GM23338 (cell line): ENCODE results near the gene ISOC2. TPM values are rescaled to one million over a fixed set of nuclear protein-coding genes. Genes with fewer than 3 reads are reported as not detected.

Source experiments
- ATAC-seq: fragments of 200-7000 bp; cut with Tn5 transposase; 3 replicates; pipeline ENCODE4 v1.9.1; 2020
- DNase-seq: peaks from one replicate; pipeline ENCODE4 v3.0.0-alpha.2; 2015; ENCODE audit warnings: low spot score
- H2AFZ ChIP-seq: fragments of 200-600 bp; sonication (generic); 2 replicates; pipeline ENCODE4 v1.8.0; 2016; ENCODE audit warnings: antibody characterized with exemption, mild to moderate bottlenecking, moderate library complexity
- H3F3A ChIP-seq: fragments of 200-600 bp; sonication (generic); replicated peaks from 2 replicates; pipeline ENCODE4 v1.8.0; 2017; ENCODE audit warnings: antibody characterized with exemption, mixed run types, low read depth
- H3K27ac ChIP-seq: fragments of 200-600 bp; sonication (generic); 2 replicates; pipeline ENCODE4 v1.6.1; 2016; ENCODE audit warnings: low read depth
- H3K27me3 ChIP-seq: fragments of 200-600 bp; sonication (generic); 2 replicates; pipeline ENCODE4 v1.8.0; 2016; ENCODE audit warnings: mild to moderate bottlenecking, mixed run types, moderate library complexity; ENCODE audit not compliant: insufficient read depth
- H3K36me3 ChIP-seq: fragments of 200-600 bp; sonication (generic); 2 replicates; pipeline ENCODE4 v1.8.0; 2016; ENCODE audit warnings: mild to moderate bottlenecking; ENCODE audit not compliant: insufficient read depth
- H3K4me1 ChIP-seq: fragments of 200-600 bp; sonication (generic); 2 replicates; pipeline ENCODE4 v1.8.0; 2016; ENCODE audit warnings: mild to moderate bottlenecking, moderate library complexity; ENCODE audit not compliant: insufficient read depth
- H3K4me2 ChIP-seq: fragments of 200-600 bp; sonication (generic); 2 replicates; pipeline ENCODE4 v1.7.1; 2017; ENCODE audit warnings: mixed run types
- H3K4me3 ChIP-seq: fragments of 200-600 bp; sonication (generic); 2 replicates; pipeline ENCODE4 v1.6.1; 2016; ENCODE audit warnings: mixed run types
- H3K79me2 ChIP-seq: fragments of 200-600 bp; sonication (generic); replicated peaks from 2 replicates; pipeline ENCODE4 v1.8.0; 2017; ENCODE audit warnings: mild to moderate bottlenecking; ENCODE audit not compliant: insufficient read depth
- H3K9me2 ChIP-seq: fragments of 200-600 bp; sonication (generic); 2 replicates; pipeline ENCODE4 v1.8.0; 2017; ENCODE audit not compliant: insufficient read depth
- H4K20me1 ChIP-seq: fragments of 200-600 bp; sonication (generic); replicated peaks from 2 replicates; pipeline ENCODE4 v1.8.0; 2017; ENCODE audit warnings: mild to moderate bottlenecking; ENCODE audit not compliant: insufficient read depth
- H3K27ac Mint-ChIP-seq: 2 replicates; pipeline ENCODE4 v1.8.0; 2020; ENCODE audit warnings: inconsistent platforms, mild to moderate bottlenecking, moderate library complexity, mixed read lengths
- H3K27me3 Mint-ChIP-seq: 3 replicates; pipeline ENCODE4 v1.8.0; 2022; ENCODE audit warnings: low read depth, mild to moderate bottlenecking, moderate library complexity, mixed read lengths, inconsistent platforms; ENCODE audit not compliant: insufficient read depth, poor library complexity
- H3K36me3 Mint-ChIP-seq: 3 replicates; pipeline ENCODE4 v1.8.0; 2021; ENCODE audit warnings: low read depth, mild to moderate bottlenecking, inconsistent platforms, moderate library complexity, mixed read lengths
- H3K4me1 Mint-ChIP-seq: 3 replicates; pipeline ENCODE4 v1.8.0; 2020; ENCODE audit warnings: mild to moderate bottlenecking, inconsistent platforms, mixed read lengths
- H3K4me3 Mint-ChIP-seq: 3 replicates; pipeline ENCODE4 v1.8.0; 2021; ENCODE audit warnings: moderate library complexity, mild to moderate bottlenecking, inconsistent platforms, mixed read lengths
- H3K9me3 Mint-ChIP-seq: 3 replicates; pipeline ENCODE4 v1.8.0; 2020; ENCODE audit warnings: moderate library complexity, mild to moderate bottlenecking, inconsistent platforms, mixed read lengths
- CREB1 ChIP-seq: fragments of 250-450 bp; sonication (Bioruptor Pico); IDR thresholded peaks from 2 replicates; pipeline ENCODE4 v1.5.0; 2020; ENCODE audit warnings: low read depth, mild to moderate bottlenecking, moderate library complexity
- CTCF ChIP-seq, 2 experiments: fragments of 200-600 bp in 1 of 2; sonication (generic) in 1 of 2; conservative IDR thresholded peaks; 2 replicates each; pipeline versions ENCODE4 v1.5.1 to v1.6.1; 2016 to 2017; ENCODE audit warnings: antibody characterized with exemption in 2 of 2, low read depth in 2 of 2, mild to moderate bottlenecking in 2 of 2, moderate library complexity in 1 of 2
- EZH2 ChIP-seq: fragments of 200-600 bp; sonication (generic); IDR thresholded peaks from one replicate; pipeline ENCODE4 v1.8.0; 2017; ENCODE audit warnings: antibody characterized with exemption, mild to moderate bottlenecking, low read depth; ENCODE audit not compliant: unreplicated experiment
- EZH2phosphoT487 ChIP-seq: fragments of 200-600 bp; sonication (generic); IDR thresholded peaks from one replicate; pipeline ENCODE4 v1.8.1; 2018; ENCODE audit warnings: antibody characterized with exemption; ENCODE audit not compliant: unreplicated experiment
- STAT1 ChIP-seq: IDR thresholded peaks from one replicate; pipeline ENCODE4 v1.6.1; 2016; ENCODE audit warnings: antibody characterized with exemption; ENCODE audit not compliant: unreplicated experiment
- ZNF114 ChIP-seq: fragments of 250-450 bp; sonication (Bioruptor Pico); IDR thresholded peaks from 2 replicates; pipeline ENCODE4 v1.5.0; 2020; ENCODE audit warnings: mild to moderate bottlenecking, moderate library complexity
- ZNF331 ChIP-seq: fragments of 250-450 bp; sonication (Bioruptor Pico); IDR thresholded peaks from 2 replicates; pipeline ENCODE4 v1.5.0; 2020; ENCODE audit warnings: low read depth, mild to moderate bottlenecking, moderate library complexity
- polyA plus RNA-seq: library from polyadenylated mRNA; unstranded; fragments of >200 nt; fragmentation: Nextera tagmentation; extraction: Ambion mirVana; gene quantifications from 2 replicates; pipeline ENCODE4 v1.2.1, GENCODE V29; 2016
- total RNA-seq: library from RNA; depleted of rRNA; stranded (reverse); fragments of >200 nt; shearing (Covaris generic); gene quantifications from 2 replicates; pipeline ENCODE4 v1.2.3, GENCODE V29; 2014
- TF ChIP-seq, protein P1 (sequence below): fragments of 250-450 bp; sonication (Bioruptor Pico); IDR thresholded peaks from 2 replicates; pipeline ENCODE4 v1.5.0; 2020; ENCODE audit warnings: mild to moderate bottlenecking, moderate library complexity

Gene ISOC2
- total and polyA plus RNA-seq, 2 experiments from 2014 or later: 62.6 to 85.2 TPM

- Histone ChIP-seq H3K27ac (peak overlapping the region; percentile 97; the same call in 1 of the 2 replicates), H2AFZ (no peak overlapping the region), H3K4me3 (peak overlapping the region; percentile 94), H3K9me2 (peaks cover 8% of the 10 kb centered on the region), H3K4me2 (peak overlapping the region; percentile 93), H3F3A (peaks cover 48% of the 10 kb centered on the region), H3K27me3 (no peaks in the 10 kb centered on the region), H3K79me2 (peaks cover 44% of the 10 kb centered on the region), H3K4me1 (peaks cover 21% of the 10 kb centered on the region), H4K20me1 (peaks cover 52% of the 10 kb centered on the region), H3K36me3 (peaks cover 43% of the 10 kb centered on the region)
- DNase-seq: no peak
- Mint-ChIP-seq H3K27me3 (peaks cover 23% of the 10 kb centered on the region), H3K9me3 (peaks cover 30% of the 10 kb centered on the region), H3K27ac (peak overlapping the region; percentile 56; the same call in 1 of the 2 replicates), H3K4me1 (peaks cover 28% of the 10 kb centered on the region), H3K36me3 (peaks cover 75% of the 10 kb centered on the region), H3K4me3 (peak overlapping the region; percentile 91)
- TF ChIP-seq ZNF331 (CRISPR knock-in tag): no peak
- no peak for ATAC-seq
These were observed 54.5 kb downstream of the ISOC2 start for GRCh38 chr19:55406826-55407549.

GRCh38 chr19:55406091-55406825, 55.2 kb downstream of the ISOC2 start:
- peaks cover 25% of the 10 kb centered on the region for H3K27me3 Mint-ChIP-seq
- no peak overlapping the region for H2AFZ ChIP-seq
- TF ChIP-seq, protein P1, sequence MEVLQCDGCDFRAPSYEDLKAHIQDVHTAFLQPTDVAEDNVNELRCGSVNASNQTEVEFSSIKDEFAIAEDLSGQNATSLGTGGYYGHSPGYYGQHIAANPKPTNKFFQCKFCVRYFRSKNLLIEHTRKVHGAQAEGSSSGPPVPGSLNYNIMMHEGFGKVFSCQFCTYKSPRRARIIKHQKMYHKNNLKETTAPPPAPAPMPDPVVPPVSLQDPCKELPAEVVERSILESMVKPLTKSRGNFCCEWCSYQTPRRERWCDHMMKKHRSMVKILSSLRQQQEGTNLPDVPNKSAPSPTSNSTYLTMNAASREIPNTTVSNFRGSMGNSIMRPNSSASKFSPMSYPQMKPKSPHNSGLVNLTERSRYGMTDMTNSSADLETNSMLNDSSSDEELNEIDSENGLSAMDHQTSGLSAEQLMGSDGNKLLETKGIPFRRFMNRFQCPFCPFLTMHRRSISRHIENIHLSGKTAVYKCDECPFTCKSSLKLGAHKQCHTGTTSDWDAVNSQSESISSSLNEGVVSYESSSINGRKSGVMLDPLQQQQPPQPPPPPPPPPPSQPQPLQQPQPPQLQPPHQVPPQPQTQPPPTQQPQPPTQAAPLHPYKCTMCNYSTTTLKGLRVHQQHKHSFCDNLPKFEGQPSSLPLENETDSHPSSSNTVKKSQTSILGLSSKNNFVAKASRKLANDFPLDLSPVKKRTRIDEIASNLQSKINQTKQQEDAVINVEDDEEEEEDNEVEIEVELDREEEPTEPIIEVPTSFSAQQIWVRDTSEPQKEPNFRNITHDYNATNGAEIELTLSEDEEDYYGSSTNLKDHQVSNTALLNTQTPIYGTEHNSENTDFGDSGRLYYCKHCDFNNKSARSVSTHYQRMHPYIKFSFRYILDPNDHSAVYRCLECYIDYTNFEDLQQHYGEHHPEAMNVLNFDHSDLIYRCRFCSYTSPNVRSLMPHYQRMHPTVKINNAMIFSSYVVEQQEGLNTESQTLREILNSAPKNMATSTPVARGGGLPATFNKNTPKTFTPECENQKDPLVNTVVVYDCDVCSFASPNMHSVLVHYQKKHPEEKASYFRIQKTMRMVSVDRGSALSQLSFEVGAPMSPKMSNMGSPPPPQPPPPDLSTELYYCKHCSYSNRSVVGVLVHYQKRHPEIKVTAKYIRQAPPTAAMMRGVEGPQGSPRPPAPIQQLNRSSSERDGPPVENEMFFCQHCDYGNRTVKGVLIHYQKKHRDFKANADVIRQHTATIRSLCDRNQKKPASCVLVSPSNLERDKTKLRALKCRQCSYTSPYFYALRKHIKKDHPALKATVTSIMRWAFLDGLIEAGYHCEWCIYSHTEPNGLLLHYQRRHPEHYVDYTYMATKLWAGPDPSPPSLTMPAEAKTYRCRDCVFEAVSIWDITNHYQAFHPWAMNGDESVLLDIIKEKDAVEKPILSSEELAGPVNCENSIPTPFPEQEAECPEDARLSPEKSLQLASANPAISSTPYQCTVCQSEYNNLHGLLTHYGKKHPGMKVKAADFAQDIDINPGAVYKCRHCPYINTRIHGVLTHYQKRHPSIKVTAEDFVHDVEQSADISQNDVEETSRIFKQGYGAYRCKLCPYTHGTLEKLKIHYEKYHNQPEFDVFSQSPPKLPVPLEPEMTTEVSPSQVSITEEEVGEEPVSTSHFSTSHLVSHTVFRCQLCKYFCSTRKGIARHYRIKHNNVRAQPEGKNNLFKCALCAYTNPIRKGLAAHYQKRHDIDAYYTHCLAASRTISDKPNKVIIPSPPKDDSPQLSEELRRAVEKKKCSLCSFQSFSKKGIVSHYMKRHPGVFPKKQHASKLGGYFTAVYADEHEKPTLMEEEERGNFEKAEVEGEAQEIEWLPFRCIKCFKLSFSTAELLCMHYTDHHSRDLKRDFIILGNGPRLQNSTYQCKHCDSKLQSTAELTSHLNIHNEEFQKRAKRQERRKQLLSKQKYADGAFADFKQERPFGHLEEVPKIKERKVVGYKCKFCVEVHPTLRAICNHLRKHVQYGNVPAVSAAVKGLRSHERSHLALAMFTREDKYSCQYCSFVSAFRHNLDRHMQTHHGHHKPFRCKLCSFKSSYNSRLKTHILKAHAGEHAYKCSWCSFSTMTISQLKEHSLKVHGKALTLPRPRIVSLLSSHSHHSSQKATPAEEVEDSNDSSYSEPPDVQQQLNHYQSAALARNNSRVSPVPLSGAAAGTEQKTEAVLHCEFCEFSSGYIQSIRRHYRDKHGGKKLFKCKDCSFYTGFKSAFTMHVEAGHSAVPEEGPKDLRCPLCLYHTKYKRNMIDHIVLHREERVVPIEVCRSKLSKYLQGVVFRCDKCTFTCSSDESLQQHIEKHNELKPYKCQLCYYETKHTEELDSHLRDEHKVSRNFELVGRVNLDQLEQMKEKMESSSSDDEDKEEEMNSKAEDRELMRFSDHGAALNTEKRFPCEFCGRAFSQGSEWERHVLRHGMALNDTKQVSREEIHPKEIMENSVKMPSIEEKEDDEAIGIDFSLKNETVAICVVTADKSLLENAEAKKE (CRISPR knock-in tag): no peak
- TF ChIP-seq ZNF114 (CRISPR knock-in tag) (no peak), EZH2phosphoT487 (no peak), CREB1 (CRISPR knock-in tag) (no peak), EZH2 (no peak), CTCF (conservative IDR thresholded peaks at IDR 0.05; ENCODE audit: low read depth in 2 of 2) (no peak), ZNF331 (CRISPR knock-in tag) (no peak), STAT1 (no peak)

More at GRCh38 chr19:55406091-55406825, 55.2 kb downstream of the ISOC2 start:
- H3K4me1 Mint-ChIP-seq: peaks cover 31% of the 10 kb centered on the region
- H3K9me2 ChIP-seq: peaks cover 8% of the 10 kb centered on the region
- H3K4me1 ChIP-seq: peaks cover 21% of the 10 kb centered on the region
- H3F3A ChIP-seq: peaks cover 51% of the 10 kb centered on the region
- no peaks in the 10 kb centered on the region for H3K27me3 ChIP-seq
- peaks cover 80% of the 10 kb centered on the region for H3K36me3 Mint-ChIP-seq
- peak overlapping the region; percentile 93 for H3K4me2 ChIP-seq
- H3K27ac ChIP-seq: 0 out of 2 replicates have a peak overlapping the region, but pooled peaks have one; percentile 50
- H3K9me3 Mint-ChIP-seq: peaks cover 29% of the 10 kb centered on the region
- H3K79me2 ChIP-seq: peaks cover 44% of the 10 kb centered on the region
- H4K20me1 ChIP-seq: peaks cover 57% of the 10 kb centered on the region
- peak overlapping the region; percentile 56 for H3K27ac Mint-ChIP-seq
- peaks cover 47% of the 10 kb centered on the region for H3K36me3 ChIP-seq
- peak overlapping the region; percentile 94 for H3K4me3 ChIP-seq
- no peak for DNase-seq
- ATAC-seq: no peak
- peak overlapping the region; percentile 91 for H3K4me3 Mint-ChIP-seq
